Measurements from ENCODE around the gene GPSM1.
"Not testable (repeated sequence)": the region's sequence is repeated elsewhere in the genome, so short reads cannot be mapped to it uniquely, and the experiment has no call there.

The GPSM1 gene

DNA sequence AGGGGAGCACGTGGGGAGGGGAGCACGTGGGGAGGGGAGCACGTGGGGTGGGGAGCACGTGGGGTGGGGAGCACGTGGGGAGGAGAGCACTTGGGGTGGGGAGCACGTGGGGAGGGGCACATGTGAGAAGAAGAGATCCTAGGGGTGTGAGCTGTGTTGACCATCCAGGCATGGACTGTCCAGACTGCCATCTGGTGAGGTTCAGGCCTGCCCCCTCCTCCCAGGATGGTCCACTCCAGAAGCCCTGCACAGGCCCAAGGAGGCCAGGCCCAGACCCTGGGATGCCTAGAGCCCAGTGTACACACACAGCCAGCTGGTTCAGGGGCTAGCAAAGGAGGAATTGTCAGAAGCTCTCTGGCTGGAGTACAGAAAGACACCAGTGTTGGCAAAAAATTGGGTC, 70.3 kb downstream of the GPSM1 start:
- no peak for DNase-seq (ENCODE audit: low spot score)

DNA sequence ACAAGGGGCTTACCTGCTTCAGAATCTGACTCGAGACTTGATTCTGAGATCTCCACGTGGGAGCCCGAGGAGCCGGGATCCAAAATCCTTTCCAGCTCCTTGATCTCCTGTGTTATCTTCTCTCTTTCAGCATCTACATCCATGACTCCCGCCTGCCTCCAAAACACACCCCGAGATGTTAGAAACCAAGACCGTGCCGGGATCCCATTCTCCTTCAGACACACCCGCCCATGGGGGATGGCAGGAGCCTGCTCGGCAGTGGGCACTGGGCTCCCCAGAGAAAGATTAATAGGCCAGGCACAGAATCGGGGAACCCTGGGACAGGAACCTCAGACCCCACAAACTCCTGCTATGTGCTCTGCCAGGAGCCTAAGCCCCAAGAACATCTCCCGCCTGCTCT, 70.9 kb downstream of the GPSM1 start:
- no peak for DNase-seq (ENCODE audit: low spot score)

DNA sequence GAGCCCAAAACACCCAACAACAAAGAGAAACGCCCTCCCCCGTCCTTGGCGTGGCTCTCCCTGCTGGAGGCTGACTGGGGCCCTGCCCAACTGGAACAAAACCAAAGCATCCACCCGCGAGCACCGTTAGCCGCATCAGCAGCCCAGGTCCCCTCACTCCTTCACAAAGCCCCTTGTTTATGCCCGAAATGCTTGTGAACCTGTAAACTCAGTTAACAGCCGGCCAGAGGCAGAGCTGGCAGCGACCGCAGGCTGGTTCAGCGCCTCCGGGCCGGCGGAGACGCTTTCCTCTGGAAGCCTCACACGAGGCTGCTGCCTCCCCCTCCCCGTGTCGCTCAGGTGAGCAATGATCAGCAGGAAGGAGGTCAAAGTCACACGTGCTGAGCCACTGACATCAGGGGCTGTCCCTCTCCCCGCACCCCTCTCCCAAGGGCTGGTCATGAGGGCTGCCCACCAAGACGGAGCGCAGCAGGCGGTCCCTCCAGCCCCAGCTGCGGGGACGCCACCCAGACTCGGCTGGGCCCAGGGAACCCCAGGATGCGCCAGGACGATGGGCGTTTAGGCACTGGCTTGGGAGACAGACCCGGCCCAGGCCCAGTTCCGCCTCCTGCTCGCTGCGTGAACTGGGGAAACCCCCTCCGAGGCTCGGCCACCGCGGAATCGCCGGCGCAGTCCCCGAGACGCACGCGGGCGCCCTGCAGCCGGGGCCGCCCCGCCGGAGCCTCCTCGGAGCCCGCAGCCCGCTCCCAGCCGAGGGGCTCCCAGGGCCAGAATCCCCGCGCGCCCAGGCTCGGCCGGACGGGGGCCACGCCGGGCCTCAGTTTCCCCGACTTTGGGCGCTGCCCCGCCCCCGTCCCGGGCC, 72.1 kb downstream of the GPSM1 start:
- DNase-seq (ENCODE audit: low spot score): peak; percentile 23

DNA sequence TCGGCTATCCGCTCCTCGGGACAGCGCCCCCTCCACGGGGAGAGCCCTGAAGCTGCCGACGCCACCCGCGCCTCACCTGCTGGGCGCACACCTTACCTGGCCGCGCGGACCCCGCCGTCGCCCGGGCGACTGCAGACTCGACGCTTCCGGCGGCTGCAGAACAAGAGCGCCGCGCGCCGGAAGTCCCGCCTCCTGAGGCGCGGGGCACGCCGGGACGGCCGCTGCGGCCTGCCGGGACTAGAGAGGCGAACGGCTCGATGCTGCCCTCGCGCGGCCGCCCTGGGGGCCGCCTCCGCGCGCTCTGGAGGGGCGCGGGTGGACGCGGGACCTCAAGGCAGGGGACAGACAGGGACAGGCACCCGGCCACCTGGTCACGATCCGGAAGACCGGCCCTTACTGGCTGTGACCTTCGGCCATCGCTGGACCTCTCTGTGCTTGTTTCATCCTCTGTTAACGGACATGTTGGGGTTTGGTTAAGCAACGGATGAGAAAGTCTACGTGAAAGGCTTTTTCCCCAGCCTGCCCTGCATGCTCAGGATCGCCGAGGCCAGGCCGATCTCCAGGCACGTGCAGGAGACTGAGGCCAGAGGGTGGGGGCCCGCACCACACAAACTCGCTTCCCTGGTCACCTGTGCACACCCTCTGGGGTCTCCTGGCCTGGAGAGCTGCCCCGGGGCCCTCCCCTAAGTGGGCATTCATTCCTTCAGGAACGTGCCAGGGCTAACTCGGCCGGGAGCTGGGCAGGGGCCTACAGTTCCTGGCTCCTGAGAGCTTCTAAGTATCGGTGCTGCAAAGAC, 72.9 kb downstream of the GPSM1 start, which contains the start of gene SNAPC4:
SNAPC4 (minus strand) TSS at position 133 of the 797 bp plus-strand sequence. CDS start 1,742 bp downstream, outside the sequence.
- peak; percentile 90 for DNase-seq (ENCODE audit: low spot score)

DNA sequence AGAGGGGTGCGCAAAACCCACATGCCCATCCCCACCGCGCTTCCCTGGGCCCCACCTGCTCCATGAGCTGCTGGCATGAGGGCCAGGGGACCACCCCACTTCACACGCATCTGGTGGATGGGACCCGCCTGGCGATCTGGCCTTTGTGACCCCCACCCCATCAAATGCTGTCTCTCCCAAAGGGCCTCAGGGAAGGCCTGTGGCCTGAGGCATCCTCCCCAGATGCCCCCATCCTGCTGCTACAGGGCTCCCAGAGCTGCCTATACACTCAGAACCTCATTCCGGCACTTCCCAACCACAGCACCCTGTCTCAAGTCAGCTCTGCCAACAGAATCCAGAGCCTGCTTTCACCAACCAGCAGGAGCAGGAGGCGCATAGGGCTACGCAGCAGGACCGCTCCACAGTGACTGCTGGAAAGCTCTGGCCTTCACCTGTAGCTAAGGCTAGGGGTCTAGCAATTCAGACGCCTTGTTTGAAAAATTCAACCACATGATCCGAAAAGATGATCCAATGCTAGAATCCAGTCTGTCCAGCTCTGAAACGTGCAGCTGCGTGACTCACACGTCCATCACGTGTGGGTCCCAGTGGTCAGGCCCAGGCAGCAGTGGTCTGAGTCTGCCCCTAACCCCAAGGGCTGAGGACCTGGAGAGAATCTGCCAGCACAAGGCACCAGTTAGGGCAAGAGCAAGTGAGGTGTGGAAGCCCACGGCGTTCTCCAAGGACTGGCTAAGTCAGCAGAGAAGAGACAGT, 74.0 kb downstream of the GPSM1 start:
- no peak for DNase-seq (ENCODE audit: low spot score)

DNA sequence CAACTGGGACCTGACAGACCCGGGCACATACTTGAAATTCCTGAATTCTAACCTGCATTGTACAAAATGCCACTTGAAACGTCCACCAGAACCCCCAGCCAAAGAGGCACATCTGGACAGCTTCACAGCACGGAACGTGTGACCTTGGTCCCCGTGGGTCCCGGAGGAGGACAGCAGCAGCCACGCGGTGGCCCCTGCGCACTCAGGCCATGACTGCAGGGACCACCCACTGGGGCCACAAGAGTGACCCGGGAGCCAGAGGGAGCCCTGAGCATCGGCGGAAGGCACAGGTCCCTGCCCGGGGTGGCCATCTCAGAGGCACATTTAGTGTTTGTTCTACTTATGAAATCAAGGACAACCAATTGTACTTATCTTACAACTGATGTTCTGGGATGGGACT, 74.7 kb downstream of the GPSM1 start:
- no peak for DNase-seq (ENCODE audit: low spot score)

DNA sequence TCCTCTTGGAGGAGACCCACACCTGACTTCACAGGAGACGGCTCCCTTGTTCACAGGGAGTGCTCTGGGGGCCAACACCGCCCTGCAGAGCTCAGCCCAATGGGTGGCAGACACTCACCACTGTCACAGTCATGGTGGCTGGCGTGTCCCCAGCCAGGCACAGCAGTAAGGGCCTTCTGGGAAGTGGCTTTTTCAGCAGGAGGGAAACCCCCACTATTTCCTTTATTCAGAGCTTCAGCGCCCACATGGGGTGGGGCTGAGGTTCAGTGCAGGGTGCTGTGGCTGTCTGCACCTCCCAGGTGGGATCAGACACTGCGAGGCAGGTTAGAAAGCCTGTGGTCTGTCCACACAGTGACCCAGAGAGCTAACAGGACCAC, 76.2 kb downstream of the GPSM1 start:
- no peak for DNase-seq (ENCODE audit: low spot score)

DNA sequence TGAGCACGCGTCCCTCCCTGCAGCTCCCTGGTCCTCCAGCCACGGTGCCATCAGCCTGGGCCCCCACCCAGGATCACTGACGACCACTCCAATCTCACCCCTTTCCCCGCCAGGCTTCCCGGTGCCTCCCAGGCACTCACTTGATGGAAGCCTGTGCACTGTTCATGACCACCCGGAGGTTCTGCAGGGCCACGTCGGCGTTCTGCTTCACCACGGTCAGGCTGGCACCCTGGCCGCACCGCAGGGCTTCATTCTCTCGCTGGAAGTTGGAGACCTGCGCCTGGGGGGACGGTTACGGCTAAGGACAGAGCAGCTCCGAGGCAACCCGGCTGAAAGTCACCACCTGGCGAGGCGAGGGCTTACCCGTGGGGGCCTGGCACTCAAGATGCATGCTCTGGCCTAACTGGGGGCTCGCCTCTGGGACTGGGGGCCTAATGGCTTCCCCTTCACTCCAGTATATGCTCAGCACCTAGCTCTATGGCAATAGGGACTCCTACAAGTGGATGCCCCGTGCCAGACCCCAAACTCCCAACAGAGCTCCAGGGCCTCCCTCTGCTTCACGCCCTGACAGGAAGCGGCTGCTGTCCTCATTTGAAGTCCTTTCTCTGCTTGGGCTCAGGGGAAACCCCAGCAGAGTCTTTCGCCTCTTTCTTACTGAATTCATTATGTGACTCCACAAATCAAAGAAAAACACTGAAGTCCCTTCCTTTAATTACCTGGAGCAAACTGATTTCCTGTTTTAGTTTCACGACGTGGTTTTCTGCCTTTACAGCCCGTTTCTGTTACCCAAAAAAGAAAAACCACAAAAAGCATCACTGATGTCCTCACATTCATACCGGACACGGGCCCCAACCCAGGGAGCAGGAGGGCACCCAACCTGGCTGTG, 76.8 kb downstream of the GPSM1 start:
- no peak for DNase-seq (ENCODE audit: low spot score)

DNA sequence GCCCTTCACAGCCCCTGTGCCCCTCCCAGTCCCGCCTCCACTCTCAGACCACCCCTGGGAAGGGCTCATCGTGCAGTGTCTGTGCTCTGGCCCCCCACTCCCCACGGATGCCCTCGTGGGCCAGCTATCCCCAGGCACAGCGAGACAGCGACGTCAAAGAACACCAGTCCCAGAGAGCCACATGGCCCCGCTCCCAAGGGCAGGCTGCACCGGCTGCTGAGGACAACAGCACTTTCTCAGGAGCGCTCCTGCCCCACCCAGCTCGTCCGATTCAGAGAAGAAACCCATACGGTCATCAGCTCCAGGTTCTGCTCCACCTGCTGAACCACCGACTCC, 77.4 kb downstream of the GPSM1 start:
- no peak for DNase-seq (ENCODE audit: low spot score)

DNA sequence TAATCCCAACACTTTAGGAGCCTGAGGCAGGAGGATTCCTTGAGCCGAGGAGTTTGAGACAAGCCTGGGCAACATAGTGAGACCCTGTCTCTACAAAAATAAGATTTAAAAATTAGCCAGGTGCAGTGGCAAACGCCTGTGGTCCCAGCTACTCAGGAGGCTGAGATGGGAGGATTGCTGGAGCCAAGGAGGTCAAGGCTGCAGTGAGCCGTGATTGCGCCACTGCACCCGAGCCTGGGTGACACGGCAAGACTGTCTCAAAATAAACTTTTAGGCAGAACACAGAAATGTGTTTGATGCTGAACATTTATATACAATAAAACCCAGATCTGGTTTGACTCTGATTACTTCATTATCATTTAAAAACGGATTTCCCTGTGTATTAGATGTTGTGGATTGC, 78.1 kb downstream of the GPSM1 start:
- DNase-seq (ENCODE audit: low spot score): no peak

DNA sequence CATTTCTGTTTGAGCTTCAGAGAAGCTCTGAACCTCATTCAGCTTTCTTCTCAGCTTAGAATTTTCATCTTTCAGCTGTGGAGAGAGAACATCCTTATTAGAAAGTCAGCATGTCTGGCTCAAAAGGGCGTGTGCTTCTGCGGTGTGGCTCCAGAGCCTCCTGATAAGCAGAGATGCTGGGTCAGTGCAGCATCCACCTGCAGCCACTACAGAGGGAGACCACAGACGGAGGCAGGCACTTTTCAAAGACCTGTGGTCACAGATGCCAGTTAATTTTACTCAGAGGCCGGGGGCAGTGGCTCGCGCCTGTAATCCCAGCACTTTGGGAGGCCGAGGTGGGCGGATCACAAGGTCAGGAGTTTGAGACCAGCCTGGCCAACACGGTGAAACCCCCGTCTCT, 78.6 kb downstream of the GPSM1 start:
- DNase-seq (ENCODE audit: low spot score): not testable (repeated sequence)

DNA sequence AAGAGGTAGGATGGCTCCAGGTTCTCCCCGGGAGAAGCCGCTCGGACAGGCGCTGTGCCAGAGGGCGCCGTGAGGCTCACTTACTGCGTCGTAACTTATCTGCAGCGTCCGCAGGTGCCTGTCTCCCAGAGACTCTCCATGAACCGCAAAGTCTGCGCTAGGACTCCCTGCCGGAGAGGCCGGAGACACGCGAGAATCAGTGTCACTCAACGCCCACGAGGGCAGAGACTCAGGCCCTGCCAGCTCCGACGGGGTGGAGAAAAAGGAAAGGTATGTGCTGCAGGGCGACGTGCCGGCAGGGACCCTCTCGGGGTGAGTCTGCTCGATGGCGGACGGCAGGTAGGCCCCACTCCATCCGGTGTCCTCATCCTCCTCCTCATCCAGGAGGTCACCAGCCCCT, 79.7 kb downstream of the GPSM1 start:
- not testable (repeated sequence) for DNase-seq (ENCODE audit: low spot score)

DNA sequence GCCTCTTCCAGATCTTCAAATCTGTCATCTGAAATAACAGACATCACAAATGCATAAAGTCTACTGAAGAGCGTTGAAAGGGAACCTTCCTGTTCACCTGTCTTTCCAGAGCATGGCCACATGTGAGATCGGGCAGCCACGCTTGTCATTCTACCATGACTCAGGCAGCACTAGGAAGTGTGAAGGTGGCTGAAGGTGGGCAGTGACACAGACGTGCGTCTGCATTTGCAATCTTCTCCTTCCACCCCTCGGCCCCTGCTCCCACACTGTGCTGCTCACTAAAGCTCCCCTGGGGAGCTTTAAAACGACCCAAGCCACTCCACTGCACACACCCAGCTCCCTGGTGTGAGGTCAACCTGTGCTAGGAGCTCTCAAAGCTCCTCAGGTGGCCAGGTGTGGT, 80.6 kb downstream of the GPSM1 start:
- DNase-seq (ENCODE audit: low spot score): no peak
